Esophagus muscularis mucosa (tissue), 4 donors: Measurements from ENCODE around the gene ERV3-1. TPM values are rescaled to one million over a fixed set of nuclear protein-coding genes. Genes with fewer than 3 reads are reported as not detected.
A peak's percentile ranks its signal among the peaks of the same experiment; 100 is the strongest.

Experiments
- DNase-seq: peaks from one replicate; pipeline ENCODE4 v3.0.0-alpha.2; 2017; ENCODE audit errors: extremely low spot score
- H3K27ac ChIP-seq, 4 donors: fragments of 200-600 bp; sonication (generic); replicated peaks in 1 of 4; 1 replicate in 3 of 4; 2 replicates in 1 of 4; pipeline ENCODE4 v1.5.1; 2016 to 2019; ENCODE audit warnings: mild to moderate bottlenecking in 1 of 4
- H3K27me3 ChIP-seq, 4 donors: fragments of 200-600 bp; sonication (generic); one replicate each; pipeline versions ENCODE4 v1.5.1 to v1.6.0; 2016 to 2019
- H3K36me3 ChIP-seq, 4 donors: fragments of 200-600 bp; sonication (generic); one replicate each; pipeline ENCODE4 v1.5.1; 2016 to 2019
- H3K4me1 ChIP-seq, 4 donors: fragments of 200-600 bp; sonication (generic); one replicate each; pipeline ENCODE4 v1.5.1; 2016 to 2019
- H3K4me3 ChIP-seq, 4 donors: fragments of 200-600 bp; sonication (generic); 1 replicate in 2 of 4; 2 replicates in 2 of 4; pipeline ENCODE4 v1.5.1; 2016 to 2019; ENCODE audit warnings: mild to moderate bottlenecking in 4 of 4, moderate library complexity in 1 of 4
- H3K9me3 ChIP-seq, 4 donors: fragments of 200-600 bp; sonication (generic); 1 replicate in 3 of 4; 2 replicates in 1 of 4; pipeline ENCODE4 v1.5.1; 2016 to 2019
- EP300 ChIP-seq: sonication (generic); formaldehyde crosslinking; IDR thresholded peaks from one replicate; pipeline ENCODE4 v1.6.1; 2017; ENCODE audit warnings: antibody characterized with exemption
- POLR2A ChIP-seq: fragments of 450-650 bp; IDR thresholded peaks from one replicate; pipeline ENCODE4 v1.6.1; 2017; ENCODE audit warnings: antibody characterized with exemption, moderate library complexity, mild to moderate bottlenecking, low read depth
- POLR2AphosphoS5 ChIP-seq, 2 donors: sonication (generic); formaldehyde crosslinking; IDR thresholded peaks; one replicate each; pipeline ENCODE4 v1.6.1; 2017; ENCODE audit warnings: antibody characterized with exemption in 2 of 2
- WGBS: methylation state at CpG from one replicate; pipeline ENCODE4 v1.1.5; 2018; 5-methylcytosine and 5-hydroxymethylcytosine counted together
- intact Hi-C: fragments of 100-400 bp; cut with DNase I; formaldehyde crosslinking; loops from one replicate; pipeline ENCODE4 v1.15.1; 2023
- total RNA-seq, 4 donors: library from RNA; depleted of rRNA; stranded (reverse); fragments of >200 nt; gene quantifications; one replicate each; pipeline versions ENCODE4 v1.1.0 to v1.2.1, GENCODE V29; 2016
- TF ChIP-seq, protein P1 (sequence below), 3 experiments: fragments of 200-600 bp in 2 of 3; fragments of 450-650 bp in 1 of 3; sonication (generic) in 2 of 3; IDR thresholded peaks; one replicate each; pipeline ENCODE4 v1.5.1; 2017 to 2019; ENCODE audit warnings: antibody characterized with exemption in 3 of 3, mild to moderate bottlenecking in 2 of 3, moderate library complexity in 1 of 3

The ERV3-1 gene
- total RNA-seq, 4 donors from 2014 or later = 5.3 to 11.6 (median 7.5) TPM

DNA sequence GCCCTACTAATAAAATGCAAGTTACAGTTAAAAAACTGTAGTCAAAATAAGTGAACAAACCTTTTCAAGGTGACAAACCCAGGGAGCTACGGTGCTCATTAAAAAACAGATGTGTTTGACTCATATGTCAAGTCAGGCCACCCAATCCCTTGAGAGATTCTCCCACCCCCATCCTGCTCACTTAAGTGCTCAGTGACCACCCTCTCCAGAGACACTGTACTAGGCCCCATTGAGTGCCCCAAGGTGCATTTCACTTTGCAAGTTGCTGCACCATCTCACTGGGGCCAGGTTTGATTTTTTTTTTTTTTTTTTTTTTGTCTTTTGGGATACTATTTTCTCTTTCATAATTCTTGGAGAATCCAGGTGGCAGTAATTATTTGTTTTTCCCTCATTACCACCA, 1.9 kb downstream of the ERV3-1 start:
- no peak overlapping the region for H3K4me3 ChIP-seq
- no peak overlapping the region for H3K27ac ChIP-seq
- no peaks in the 10 kb centered on the region for H3K9me3 ChIP-seq
- intact Hi-C loops = no loop called here
- H3K27me3 ChIP-seq = no peaks in the 10 kb centered on the region
- TF ChIP-seq, protein P1, sequence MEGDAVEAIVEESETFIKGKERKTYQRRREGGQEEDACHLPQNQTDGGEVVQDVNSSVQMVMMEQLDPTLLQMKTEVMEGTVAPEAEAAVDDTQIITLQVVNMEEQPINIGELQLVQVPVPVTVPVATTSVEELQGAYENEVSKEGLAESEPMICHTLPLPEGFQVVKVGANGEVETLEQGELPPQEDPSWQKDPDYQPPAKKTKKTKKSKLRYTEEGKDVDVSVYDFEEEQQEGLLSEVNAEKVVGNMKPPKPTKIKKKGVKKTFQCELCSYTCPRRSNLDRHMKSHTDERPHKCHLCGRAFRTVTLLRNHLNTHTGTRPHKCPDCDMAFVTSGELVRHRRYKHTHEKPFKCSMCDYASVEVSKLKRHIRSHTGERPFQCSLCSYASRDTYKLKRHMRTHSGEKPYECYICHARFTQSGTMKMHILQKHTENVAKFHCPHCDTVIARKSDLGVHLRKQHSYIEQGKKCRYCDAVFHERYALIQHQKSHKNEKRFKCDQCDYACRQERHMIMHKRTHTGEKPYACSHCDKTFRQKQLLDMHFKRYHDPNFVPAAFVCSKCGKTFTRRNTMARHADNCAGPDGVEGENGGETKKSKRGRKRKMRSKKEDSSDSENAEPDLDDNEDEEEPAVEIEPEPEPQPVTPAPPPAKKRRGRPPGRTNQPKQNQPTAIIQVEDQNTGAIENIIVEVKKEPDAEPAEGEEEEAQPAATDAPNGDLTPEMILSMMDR (IDR thresholded peaks at IDR 0.05) = no peak
- TF ChIP-seq POLR2A (no peak), EP300 (no peak), POLR2AphosphoS5 (IDR thresholded peaks at IDR 0.05) (no peak)
- WGBS = 75% methylated on average over 1 of the region's 1 CpG
- peaks cover 23 to 48% (median 39%) of the 10 kb centered on the region in 4 donors for H3K4me1 ChIP-seq
- H3K36me3 ChIP-seq = no peaks in the 10 kb centered on the region
- no peak for DNase-seq

DNA sequence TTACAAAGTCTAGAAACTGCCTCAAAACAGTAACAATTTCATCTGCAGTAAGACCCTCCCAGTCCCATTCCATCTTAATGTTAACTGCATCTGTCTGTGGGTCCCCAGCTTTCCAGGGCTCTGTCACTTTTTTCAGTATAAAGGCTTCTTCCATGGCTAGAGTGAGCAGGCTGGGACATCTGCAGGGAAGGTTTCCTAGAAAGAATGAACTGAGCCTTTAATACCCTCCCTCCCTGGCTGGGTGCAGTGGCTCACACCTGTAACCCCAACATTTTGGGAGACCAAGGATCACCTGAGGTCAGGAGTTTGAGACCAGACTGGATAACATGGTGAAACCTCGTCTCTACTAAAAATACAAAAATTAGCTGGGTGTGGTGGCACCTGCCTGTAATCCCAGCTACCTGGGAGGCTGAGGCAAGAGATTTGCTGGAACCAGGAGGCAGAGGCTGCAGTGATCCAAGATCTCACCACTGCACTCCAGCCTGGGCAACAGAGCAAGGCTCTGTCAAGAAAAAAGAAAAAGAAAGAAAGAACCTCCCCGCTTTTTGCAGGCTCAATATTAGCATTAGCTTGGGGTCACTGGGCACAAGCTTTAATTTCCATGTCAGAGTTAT, 3.4 kb downstream of the ERV3-1 start:
- 97% methylated on average over 2 of the region's 2 CpGs for WGBS
- H3K27ac ChIP-seq = no peak overlapping the region
- H3K4me1 ChIP-seq = peaks cover 34 to 55% (median 44%) of the 10 kb centered on the region in 4 donors
- intact Hi-C loops = no loop called here
- DNase-seq = no peak
- H3K36me3 ChIP-seq = peaks cover 0 to 6% (median 0%) of the 10 kb centered on the region in 4 donors
- TF ChIP-seq EP300 = no peak
- TF ChIP-seq POLR2AphosphoS5 (IDR thresholded peaks at IDR 0.05) = no peak
- TF ChIP-seq, protein P1 (IDR thresholded peaks at IDR 0.05) = no peak
- no peak for TF ChIP-seq POLR2A
- no peaks in the 10 kb centered on the region for H3K27me3 ChIP-seq
- H3K9me3 ChIP-seq = no peaks in the 10 kb centered on the region
- no peak overlapping the region for H3K4me3 ChIP-seq

DNA sequence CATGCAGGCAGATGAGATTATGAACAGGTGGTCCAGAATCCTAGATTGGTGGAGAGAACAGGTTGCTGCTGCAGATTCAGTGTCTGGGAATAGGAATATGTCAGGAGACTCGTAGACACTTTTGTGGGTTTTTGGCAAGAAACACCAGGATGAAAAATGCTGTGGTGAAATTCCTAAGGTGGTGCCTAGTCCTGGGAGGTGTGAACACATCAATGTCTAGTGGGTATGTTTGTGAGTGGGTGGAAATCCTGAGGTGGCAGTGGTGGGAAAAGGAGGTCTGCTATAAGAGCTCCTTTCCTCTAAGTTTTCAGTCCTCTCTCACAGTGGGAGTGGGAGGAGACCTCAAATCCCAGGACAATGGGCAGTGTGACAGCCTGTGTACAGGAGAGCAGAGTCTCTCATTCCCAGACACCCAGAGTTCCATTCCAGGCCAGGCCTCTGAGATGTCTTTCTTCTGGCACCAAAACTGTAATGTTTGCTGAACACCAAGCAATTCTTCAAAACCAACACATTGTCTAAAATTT, 5.1 kb downstream of the ERV3-1 start:
- 0% methylated on average over 1 of the region's 1 CpG for WGBS
- no peak for TF ChIP-seq EP300
- TF ChIP-seq, protein P1 (IDR thresholded peaks at IDR 0.05) = no peak
- TF ChIP-seq POLR2A = no peak
- TF ChIP-seq POLR2AphosphoS5 (IDR thresholded peaks at IDR 0.05) = no peak
- Histone ChIP-seq H3K4me3 (no peak overlapping the region), H3K9me3 (no peaks in the 10 kb centered on the region), H3K27me3 (no peaks in the 10 kb centered on the region), H3K27ac (no peak overlapping the region), H3K36me3 (peaks cover 0 to 6% (median 0%) of the 10 kb centered on the region in 4 donors), H3K4me1 (peaks cover 41 to 62% (median 43%) of the 10 kb centered on the region in 4 donors)
- DNase-seq = no peak
- intact Hi-C loops = no loop called here

DNA sequence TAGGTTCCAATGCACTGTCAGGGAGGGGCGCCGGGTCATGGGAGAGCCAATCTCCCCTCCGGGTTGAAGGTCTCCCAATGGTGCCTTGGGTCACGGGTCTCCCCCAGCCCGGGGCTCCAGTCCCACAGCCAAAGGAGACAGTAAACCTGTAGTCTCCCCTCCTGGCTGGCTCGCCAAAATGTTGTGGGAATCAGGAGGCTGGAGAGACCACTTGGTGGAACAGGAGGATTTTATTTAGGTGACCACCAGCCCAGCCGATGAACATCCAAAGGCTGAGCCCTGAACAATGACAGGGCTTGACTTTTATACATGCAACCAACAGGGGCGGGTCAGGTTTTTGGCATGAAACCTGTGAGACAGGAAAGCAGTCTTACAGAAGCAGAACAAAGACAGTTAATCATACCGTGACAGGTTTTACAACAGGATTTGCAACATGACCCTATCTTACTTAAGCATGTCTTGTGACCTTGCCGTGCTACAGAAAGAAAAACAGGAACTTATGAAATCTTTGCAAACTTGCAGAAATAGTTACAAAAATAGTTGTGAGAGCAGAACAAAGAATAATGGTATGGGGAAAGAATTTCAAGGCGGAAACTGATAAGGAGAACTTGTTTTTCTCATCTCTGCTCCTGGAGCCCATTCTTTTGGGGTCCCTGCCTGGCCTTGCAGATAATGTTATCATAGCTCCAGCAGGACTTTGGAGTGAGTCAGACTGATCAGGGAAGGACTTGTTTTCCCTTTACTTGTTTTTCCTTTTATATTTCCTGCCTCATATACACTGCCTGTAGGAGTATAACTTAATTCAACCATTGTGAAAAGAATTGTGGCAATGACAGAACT, 7.1 kb downstream of the ERV3-1 start:
- WGBS = 88% methylated on average over 8 of the region's 11 CpGs
- TF ChIP-seq EP300 (no peak), POLR2AphosphoS5 (IDR thresholded peaks at IDR 0.05) (peak in 1 of 2 donors; percentile 23)
- intact Hi-C loops = loop anchor here (2.0 kb wide), 1 partner anchor 39 kb away; no protein-coding TSS in a partner anchor
- Histone ChIP-seq H3K4me3 (no peak overlapping the region), H3K36me3 (peaks cover 0 to 6% (median 0%) of the 10 kb centered on the region in 4 donors), H3K27ac (peak overlapping the region in 3 of 4 donors; percentile 20 to 80 (median 71)), H3K27me3 (no peaks in the 10 kb centered on the region), H3K4me1 (peaks cover 23 to 45% (median 28%) of the 10 kb centered on the region in 4 donors), H3K9me3 (no peaks in the 10 kb centered on the region)
- no peak for DNase-seq

DNA sequence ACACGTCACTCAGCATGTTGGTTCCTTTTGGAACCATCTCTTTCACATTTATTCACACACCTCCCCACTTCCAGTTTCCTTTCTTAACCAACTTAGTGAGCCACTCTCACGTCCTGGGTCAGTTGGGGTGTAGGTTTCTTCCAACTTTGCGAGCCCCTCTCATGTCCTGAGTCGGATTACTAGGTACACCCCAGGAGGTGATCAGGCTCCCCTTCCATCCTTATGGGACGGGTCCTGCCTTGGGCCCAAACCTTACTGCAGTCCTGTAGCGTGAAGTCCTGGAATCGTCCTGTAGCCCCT, 7.7 kb downstream of the ERV3-1 start:
- no peak for DNase-seq
- no peaks in the 10 kb centered on the region for H3K9me3 ChIP-seq
- H3K27me3 ChIP-seq = no peaks in the 10 kb centered on the region
- no peak for TF ChIP-seq POLR2A
- TF ChIP-seq, protein P1 (IDR thresholded peaks at IDR 0.05) = no peak
- TF ChIP-seq POLR2AphosphoS5 (IDR thresholded peaks at IDR 0.05) = no peak
- TF ChIP-seq EP300 = no peak
- intact Hi-C loops = loop anchor here (2.0 kb wide), 1 partner anchor 40 kb away; no protein-coding TSS in a partner anchor
- peak overlapping the region in 3 of 4 donors; percentile 20 to 80 (median 71) for H3K27ac ChIP-seq
- H3K36me3 ChIP-seq = peaks cover 0 to 6% (median 0%) of the 10 kb centered on the region in 4 donors
- 96% methylated on average over 5 of the region's 7 CpGs for WGBS
- H3K4me1 ChIP-seq = peaks cover 18 to 39% (median 26%) of the 10 kb centered on the region in 4 donors
- no peak overlapping the region for H3K4me3 ChIP-seq
